NCI-H524 treated with DMSO at 0.1 percent for 48 hours (cell line): ENCODE data around the gene CNN2.
A peak's percentile ranks its signal among the peaks of the same experiment; 100 is the strongest.
"Not testable (repeated sequence)": the region's sequence is repeated elsewhere in the genome, so short reads cannot be mapped to it uniquely, and the experiment has no call there.

ENCODE experiments used
- DNase-seq: peaks from one replicate; lab custom pipeline; 2025; lab: John Stamatoyannopoulos, UW

Gene CNN2

DNA sequence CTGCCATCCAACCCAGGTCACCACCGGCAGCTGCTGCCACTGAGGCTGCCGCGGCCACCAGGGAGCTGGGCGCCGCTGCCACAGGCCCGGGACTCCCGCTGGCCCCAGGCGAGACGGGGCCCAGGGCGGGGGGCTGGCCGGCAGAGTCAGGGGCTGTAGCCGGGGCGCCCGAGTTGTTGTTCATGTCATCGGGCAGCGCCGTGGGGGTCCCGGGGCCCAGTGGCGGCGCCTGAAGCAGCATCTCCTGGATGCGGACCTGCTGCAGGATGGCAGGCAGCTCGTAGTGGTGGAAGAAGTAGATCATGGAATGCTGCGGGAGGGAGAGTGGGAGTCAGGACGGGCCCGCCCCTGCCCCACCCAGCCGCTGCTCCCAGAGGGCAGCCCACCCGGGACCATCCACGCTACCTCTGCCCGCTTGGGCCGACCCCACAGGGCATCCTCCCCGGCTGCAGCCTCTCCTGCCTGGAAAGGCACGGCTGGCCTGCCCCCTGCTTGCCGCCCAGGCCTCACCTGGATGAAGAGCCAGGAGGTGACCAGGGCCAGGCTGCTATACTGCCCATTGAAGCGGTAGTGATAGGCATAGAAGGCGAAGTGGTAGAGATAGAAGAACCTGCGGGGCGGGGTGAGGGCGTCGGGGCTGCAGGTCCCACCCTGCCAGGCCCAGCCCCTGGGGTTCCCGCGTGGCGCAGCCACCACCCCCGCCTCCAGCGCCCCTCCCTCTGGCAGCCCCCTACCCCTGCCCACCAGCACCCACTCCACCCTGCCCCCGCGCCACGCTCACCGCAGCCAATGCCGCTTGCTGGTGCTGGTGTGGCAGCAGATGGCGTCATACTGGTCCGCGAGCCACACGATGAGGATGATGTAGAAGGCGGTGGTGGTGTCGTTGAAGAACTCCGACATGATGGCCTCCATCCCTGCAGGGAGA is 15.6 kb upstream of the CNN2 start:
- DNase-seq, result no peak

GRCh38 chr19:1011831-1012333 is 14.5 kb upstream of the CNN2 start:
- no peak for DNase-seq

- DNase-seq, result no peak
These were observed 14.1 kb upstream of the CNN2 start for GRCh38 chr19:1012334-1012733.

DNA sequence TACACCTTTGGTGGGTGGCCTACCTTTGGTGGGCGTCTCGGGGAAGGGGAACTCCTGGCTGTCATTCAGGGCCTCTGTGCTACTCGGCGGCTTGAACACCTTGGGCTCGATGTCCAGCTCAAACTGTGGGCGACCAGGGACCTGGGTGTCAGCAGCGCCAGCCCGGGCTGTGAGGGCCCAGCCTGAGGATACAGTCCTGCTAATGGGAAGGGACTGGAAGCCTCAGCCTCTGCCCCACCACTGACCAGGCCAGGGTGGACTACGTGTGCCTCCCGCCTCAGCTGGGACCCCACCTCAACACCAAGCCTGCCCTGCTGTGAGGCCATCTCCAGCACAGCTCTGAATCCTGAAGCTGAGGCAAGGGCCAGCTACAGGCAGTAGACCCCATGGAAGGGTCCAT is 13.2 kb upstream of the CNN2 start:
- no peak for DNase-seq

DNA sequence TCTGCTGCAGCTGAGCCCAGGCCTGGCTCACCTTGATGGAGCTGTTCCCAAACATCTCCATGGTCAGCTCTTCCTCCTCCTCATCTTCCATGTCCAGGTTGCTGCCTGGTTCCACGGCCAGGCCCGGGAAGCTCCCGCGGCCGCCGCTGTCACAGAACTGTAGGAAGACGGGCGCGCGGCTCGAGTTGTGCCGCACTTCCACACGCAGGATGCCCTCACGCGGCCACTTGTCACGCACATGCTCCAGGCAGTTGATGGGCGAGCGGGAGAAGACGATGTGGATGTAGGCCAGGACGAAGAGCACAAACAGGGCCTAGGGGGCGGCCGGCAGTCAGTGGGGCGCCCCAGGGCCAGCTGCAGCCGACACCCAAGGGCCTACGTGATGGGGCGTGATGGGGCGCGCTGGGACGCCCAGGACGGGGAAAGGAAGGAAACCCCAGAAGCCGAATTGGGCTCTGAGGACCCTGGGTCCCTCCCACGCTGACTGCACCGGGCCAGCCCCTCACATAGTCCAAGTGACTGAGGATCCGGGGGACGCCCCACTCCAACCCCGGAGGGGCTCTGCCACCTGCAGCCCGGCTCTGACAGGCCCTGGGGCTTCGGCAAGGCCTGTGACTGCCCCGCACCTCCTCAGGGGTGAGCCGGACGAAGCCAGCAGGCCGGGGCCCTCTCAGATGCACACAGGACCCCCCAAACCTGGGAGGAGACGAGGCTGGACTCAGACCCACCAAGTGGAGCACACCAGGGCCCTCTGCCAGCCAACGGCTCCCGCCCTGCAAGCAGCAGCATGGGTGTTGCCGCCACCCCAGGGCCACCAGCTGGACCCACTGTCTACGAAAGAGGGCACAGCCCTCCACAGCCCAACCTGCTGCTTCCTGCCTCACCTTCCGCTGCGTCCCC is 12.0 kb upstream of the CNN2 start:
- DNase-seq, result no peak

GRCh38 chr19:1015061-1015781 is 11.2 kb upstream of the CNN2 start:
- DNase-seq, result no peak

- no peak for DNase-seq
These were observed 10.4 kb upstream of the CNN2 start for GRCh38 chr19:1015782-1016646.

DNA sequence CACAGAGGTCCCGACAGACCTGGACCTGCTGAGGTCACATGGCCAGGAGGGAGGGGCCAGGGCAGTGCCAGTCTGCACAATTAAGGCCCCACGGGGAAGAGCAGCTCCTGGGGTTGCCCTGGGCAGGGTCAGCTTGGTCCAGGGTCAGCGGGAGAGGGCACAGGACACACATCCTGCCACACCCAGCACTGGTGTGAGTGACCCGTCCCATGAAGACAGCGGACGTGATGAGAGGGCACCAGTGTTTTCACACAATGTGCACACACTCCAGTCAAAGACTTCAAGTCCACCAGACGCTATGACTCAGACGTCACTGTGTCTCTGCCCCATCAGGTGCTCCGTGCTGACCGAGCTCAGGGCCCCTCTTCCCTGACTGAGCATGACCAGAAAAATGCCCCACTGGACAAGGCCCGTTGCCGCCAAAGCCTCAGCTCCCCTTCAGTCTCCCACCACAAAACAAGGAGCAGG is 9.7 kb upstream of the CNN2 start:
- no peak for DNase-seq

- DNase-seq, result no peak
These were observed 9.1 kb upstream of the CNN2 start for GRCh38 chr19:1017115-1017905.

DNA sequence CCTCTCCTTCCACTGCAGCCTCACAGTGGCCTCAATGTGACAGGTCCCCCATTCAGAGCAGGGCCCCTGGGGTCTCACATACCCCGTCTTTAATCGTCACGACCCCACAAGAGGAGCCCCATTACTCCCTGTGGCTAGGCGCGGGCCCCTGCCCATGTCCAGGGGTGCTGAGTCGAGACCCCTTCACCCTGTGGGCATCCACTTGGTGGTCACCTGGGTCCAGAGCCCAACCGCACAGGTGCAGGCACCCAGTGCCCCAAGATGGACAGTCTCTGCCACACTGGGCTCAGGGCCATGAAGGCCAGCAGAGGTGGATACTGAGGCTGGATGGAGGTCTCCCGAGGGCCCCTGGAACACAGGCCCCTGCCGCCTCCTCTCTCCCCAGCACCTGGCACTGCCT is 8.5 kb upstream of the CNN2 start:
- DNase-seq, result no peak

DNA sequence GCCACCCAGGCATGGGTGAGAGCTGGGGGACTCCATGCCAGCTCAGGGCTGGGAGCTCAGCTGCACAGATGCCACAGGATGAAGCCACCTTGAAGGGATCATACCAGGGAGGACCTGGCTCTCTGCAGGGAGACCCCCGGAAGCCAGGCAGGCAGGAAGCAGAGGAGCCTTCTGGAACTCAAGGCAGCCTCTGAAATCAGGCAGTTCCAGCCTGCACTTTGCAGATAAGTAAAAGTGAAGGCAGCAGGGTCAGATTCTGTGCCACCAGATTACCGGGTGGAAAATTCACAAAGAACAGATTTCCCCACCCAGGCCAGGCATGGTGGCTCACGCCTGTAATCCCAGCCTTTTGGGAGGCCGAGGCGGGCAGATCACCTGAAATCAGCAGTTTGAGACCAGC is 8.0 kb upstream of the CNN2 start:
- no peak for DNase-seq

- DNase-seq, result no peak
These were observed 7.3 kb upstream of the CNN2 start for GRCh38 chr19:1018932-1019615.

- DNase-seq, result no peak
These were observed 6.8 kb upstream of the CNN2 start for GRCh38 chr19:1019616-1019961.

DNA sequence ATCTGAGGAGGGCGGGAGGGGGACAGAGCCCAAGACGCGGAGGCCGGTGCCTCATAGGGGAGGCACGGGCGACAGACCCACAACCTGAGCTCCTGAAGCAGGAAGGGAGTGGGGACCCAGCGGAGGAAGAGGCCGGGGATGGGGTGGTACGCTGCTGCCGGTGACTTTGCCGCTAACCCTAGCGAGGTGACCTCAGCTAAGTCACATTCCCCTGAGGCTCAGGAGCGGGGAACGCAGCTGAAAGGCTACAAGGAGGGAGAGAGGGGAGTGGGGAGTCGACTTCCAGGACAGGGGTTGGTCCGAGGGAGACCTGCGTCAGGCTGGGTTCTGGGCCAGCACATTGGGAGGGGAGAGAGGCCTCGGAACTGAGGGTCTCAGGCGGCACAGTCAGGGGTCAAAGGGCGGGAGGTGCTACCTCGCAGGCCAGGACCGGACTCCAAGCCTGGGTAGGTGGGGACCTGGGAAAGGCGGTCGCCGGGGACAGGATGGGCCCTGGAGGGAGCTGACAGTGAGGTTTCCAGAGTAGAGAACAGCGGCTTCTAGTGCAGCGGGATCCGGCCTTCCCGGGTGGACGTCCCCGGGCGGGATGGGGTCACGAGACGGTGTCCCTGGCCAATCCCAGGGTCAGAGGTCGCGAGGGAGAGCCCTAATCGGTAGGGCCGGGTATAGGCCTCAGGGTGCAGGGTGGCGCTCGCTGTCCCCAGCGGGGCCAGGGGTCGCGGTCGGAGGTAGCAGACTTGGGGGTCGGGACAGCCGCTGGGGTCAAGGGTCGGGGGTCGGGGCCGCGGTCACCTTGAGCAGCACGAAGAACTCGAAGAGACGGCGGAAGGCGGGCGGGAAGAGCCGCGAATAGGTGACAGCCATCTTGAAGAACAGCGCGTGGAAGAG is 6.2 kb upstream of the CNN2 start:
- DNase-seq, result no peak

- peak; percentile 87 for DNase-seq
These were observed 5.5 kb upstream of the CNN2 start, which contains the start of gene TMEM259 for GRCh38 chr19:1020868-1021425. Gene TMEM259 (minus strand): TSS chr19:1021123. CDS start chr19:1020996, 127 bp downstream.

DNA sequence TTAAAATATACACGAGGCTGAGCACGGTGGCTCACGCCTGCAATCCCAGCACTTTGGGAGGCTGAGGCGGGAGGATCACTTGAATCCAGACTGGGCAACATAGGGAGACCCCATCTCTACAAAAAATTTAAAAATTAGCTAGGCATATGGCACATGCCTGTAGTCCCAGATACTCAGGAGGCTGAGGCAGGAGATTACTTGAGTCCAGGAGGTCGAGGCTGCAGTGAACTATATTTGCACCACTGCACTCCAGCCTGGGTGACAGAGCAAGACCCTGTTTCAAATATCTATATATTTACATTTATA is 2.6 kb upstream of the CNN2 start:
- not testable (repeated sequence) for DNase-seq

DNA sequence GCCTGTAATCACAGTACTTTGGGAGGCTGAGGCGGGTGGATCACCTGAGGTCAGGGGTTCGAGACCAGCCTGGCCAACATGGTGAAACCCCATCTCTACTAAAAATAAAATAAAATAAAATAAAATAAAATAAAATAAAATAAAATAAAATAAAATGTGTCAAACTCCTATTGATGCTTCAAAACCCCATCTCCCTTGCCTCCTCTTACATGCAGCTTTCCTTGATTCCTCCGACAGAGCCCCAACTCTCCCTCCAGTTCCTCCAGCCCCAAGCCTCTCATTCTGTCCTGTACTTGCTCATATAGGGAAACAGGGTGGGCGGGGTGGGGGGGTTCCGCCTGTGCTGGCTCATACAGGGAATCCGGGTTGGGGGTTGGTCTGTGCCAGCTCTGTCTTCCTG is 1.3 kb upstream of the CNN2 start:
- DNase-seq, result not testable (repeated sequence)
